ENCODE measurements around the gene ACOT11. TPM values are rescaled to one million over a fixed set of nuclear protein-coding genes. Genes with fewer than 3 reads are reported as not detected.

Gene ACOT11
- total and polyA plus RNA-seq, 4 donors = 2.8 to 13.5 (median 7.9) TPM

- Histone ChIP-seq H3K4me3 (no peak overlapping the region), H3K27me3 (ENCODE audit: control insufficient read depth in 3 of 3, insufficient read depth in 3 of 3, low read length in 2 of 3) (no peaks in the 10 kb centered on the region), H3K9me3 (ENCODE audit: control insufficient read depth in 4 of 4, insufficient read depth in 3 of 4, low read length in 3 of 4) (no peaks in the 10 kb centered on the region), H3K4me1 (ENCODE audit: control insufficient read depth in 5 of 5, insufficient read depth in 5 of 5, low read length in 5 of 5) (peaks cover 0 to 16% (median 0%) of the 10 kb centered on the region in 5 donors), H3K36me3 (ENCODE audit: control insufficient read depth in 4 of 4, insufficient read depth in 4 of 4, low read length in 4 of 4) (no peaks in the 10 kb centered on the region), H3K9ac (ENCODE audit: insufficient read depth in 1 of 2, low read length in 2 of 2) (no peak overlapping the region), H3K27ac (ENCODE audit: low read depth in 1 of 2, low read length in 1 of 2) (no peak overlapping the region)
- DNase-seq (no peak), ATAC-seq (ENCODE audit: insufficient read depth, low FRiP score) (no peak)
- TF ChIP-seq CTCF (IDR thresholded peaks at IDR 0.05; ENCODE audit: control extremely low read depth, extremely low read depth) = no peak
- WGBS, 2 donors = 96% methylated on average over 8 of the region's 8 CpGs
Measured at GRCh38 chr1:54538538-54538937, 9.5 kb upstream of the ACOT11 start.

GRCh38 chr1:54540582-54541295 is 7.3 kb upstream of the ACOT11 start:
- Histone ChIP-seq H3K27me3 (ENCODE audit: control insufficient read depth in 3 of 3, insufficient read depth in 3 of 3, low read length in 2 of 3) (no peaks in the 10 kb centered on the region), H3K36me3 (ENCODE audit: control insufficient read depth in 4 of 4, insufficient read depth in 4 of 4, low read length in 4 of 4) (no peaks in the 10 kb centered on the region), H3K4me3 (no peak overlapping the region), H3K9ac (ENCODE audit: insufficient read depth in 1 of 2, low read length in 2 of 2) (no peak overlapping the region), H3K27ac (ENCODE audit: low read depth in 1 of 2, low read length in 1 of 2) (no peak overlapping the region), H3K9me3 (ENCODE audit: control insufficient read depth in 4 of 4, insufficient read depth in 3 of 4, low read length in 3 of 4) (no peaks in the 10 kb centered on the region), H3K4me1 (ENCODE audit: control insufficient read depth in 5 of 5, insufficient read depth in 5 of 5, low read length in 5 of 5) (peaks cover 0 to 16% (median 0%) of the 10 kb centered on the region in 5 donors)
- 89 to 91% methylated on average over 10 of the region's 10 CpGs for WGBS, 2 donors
- ATAC-seq (ENCODE audit: insufficient read depth, low FRiP score) (no peak), DNase-seq (no peak)
- no peak for TF ChIP-seq CTCF (IDR thresholded peaks at IDR 0.05; ENCODE audit: control extremely low read depth, extremely low read depth)

- peaks cover 0 to 18% (median 4%) of the 10 kb centered on the region in 5 donors for H3K4me1 ChIP-seq (ENCODE audit: control insufficient read depth in 5 of 5, insufficient read depth in 5 of 5, low read length in 5 of 5)
- 1 to 2% methylated on average over 60 to 61 of the region's 61 CpGs for WGBS, 2 donors
Measured at GRCh38 chr1:54542120-54542961, 5.7 kb upstream of the ACOT11 start.

More at GRCh38 chr1:54542120-54542961, 5.7 kb upstream of the ACOT11 start:
- H3K36me3 ChIP-seq (ENCODE audit: control insufficient read depth in 4 of 4, insufficient read depth in 4 of 4, low read length in 4 of 4) = no peaks in the 10 kb centered on the region
- H3K9ac ChIP-seq (ENCODE audit: insufficient read depth in 1 of 2, low read length in 2 of 2) = peak overlapping the region in 1 of 2 donors; percentile 12
- peak overlapping the region; percentile 10 to 18 for H3K27ac ChIP-seq (ENCODE audit: low read depth in 1 of 2, low read length in 1 of 2)
- no peaks in the 10 kb centered on the region for H3K27me3 ChIP-seq (ENCODE audit: control insufficient read depth in 3 of 3, insufficient read depth in 3 of 3, low read length in 2 of 3)
- TF ChIP-seq CTCF (IDR thresholded peaks at IDR 0.05; ENCODE audit: control extremely low read depth, extremely low read depth) = no peak
- peak; percentile 85 to 89 (median 89) for DNase-seq
- no peaks in the 10 kb centered on the region for H3K9me3 ChIP-seq (ENCODE audit: control insufficient read depth in 4 of 4, insufficient read depth in 3 of 4, low read length in 3 of 4)
- peak overlapping the region; percentile 18 for H3K4me3 ChIP-seq
- ATAC-seq (ENCODE audit: insufficient read depth, low FRiP score) = peak; percentile 74
